ENCODE data around the gene WT1.

Gene WT1

GRCh38 chr11:32437495-32438345 is 2.4 kb upstream of the WT1 start:
- TF ChIP-seq TAF1 (IDR thresholded peaks at IDR 0.05; ENCODE audit: borderline replicate concordance, insufficient read depth, low read length) = no peak
- TF ChIP-seq REST (IDR thresholded peaks at IDR 0.05; ENCODE audit: insufficient read depth in 1 of 2, low read depth in 2 of 2, low read length in 2 of 2) = no peak
- no peak for TF ChIP-seq POLR2AphosphoS5 (IDR thresholded peaks at IDR 0.05; ENCODE audit: low read depth, low read length)

- TF ChIP-seq POLR2AphosphoS5 (IDR thresholded peaks at IDR 0.05; ENCODE audit: low read depth, low read length) = no peak
- TF ChIP-seq FOXP2 (optimal IDR thresholded peaks at IDR 0.05; ENCODE audit: borderline replicate concordance, extremely low read depth, extremely low read length, insufficient read depth) = no peak
- no peak for TF ChIP-seq REST (IDR thresholded peaks at IDR 0.05; ENCODE audit: insufficient read depth in 1 of 2, low read depth in 2 of 2, low read length in 2 of 2)
- no peak for TF ChIP-seq TAF1 (IDR thresholded peaks at IDR 0.05; ENCODE audit: borderline replicate concordance, insufficient read depth, low read length)
- no peak for TF ChIP-seq SIN3A (IDR thresholded peaks at IDR 0.05; ENCODE audit: borderline replicate concordance, insufficient read depth, low read length)
These were observed 1.6 kb upstream of the WT1 start for GRCh38 chr11:32436751-32437494.

DNA sequence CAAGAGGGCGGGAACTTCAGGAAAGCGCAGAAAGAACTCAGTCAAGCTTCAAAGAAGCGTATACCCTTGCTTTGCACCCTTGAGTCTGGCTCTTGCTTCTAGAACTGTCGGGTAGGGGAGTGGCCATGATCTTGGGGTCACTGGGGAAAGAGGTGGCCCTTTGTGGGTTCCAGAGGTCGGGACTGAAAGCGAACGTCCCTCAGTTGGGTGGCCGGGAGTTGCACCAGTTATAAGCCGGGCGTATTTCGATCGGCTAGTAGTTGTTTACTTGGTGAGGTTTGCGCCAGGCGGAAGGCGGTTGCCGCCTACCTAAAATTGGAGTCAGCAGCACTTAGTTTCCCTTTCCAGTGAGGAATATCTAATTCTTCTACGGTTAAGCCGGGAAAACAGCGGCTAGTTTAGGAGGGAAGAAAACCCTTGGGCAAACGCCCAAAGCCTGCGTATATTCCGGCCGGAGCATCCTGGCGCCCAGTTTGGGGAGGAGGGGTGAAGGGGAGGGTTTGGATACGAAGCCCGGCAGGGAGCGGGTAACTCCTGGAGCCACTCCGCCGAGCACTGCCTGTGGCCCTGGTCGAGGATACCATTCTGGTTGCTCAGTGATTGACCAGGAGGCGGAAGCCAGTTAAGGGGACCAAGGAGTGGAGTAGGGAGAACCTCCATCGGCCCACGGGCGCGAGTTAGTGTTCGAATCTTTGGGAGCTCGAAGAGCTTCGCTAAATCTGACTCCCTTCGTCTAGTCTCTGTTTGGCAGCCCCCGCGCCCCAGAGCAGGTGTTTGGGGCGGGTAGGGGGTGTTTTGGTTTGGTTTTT is 807 bp upstream of the WT1 start:
- TF ChIP-seq REST (IDR thresholded peaks at IDR 0.05; ENCODE audit: insufficient read depth in 1 of 2, low read depth in 2 of 2, low read length in 2 of 2) = no peak
- TF ChIP-seq TAF1 (IDR thresholded peaks at IDR 0.05; ENCODE audit: borderline replicate concordance, insufficient read depth, low read length) = no peak
- TF ChIP-seq SIN3A (IDR thresholded peaks at IDR 0.05; ENCODE audit: borderline replicate concordance, insufficient read depth, low read length) = no peak
- TF ChIP-seq FOXP2 (optimal IDR thresholded peaks at IDR 0.05; ENCODE audit: borderline replicate concordance, extremely low read depth, extremely low read length, insufficient read depth) = no peak
- TF ChIP-seq POLR2AphosphoS5 (IDR thresholded peaks at IDR 0.05; ENCODE audit: low read depth, low read length) = no peak

DNA sequence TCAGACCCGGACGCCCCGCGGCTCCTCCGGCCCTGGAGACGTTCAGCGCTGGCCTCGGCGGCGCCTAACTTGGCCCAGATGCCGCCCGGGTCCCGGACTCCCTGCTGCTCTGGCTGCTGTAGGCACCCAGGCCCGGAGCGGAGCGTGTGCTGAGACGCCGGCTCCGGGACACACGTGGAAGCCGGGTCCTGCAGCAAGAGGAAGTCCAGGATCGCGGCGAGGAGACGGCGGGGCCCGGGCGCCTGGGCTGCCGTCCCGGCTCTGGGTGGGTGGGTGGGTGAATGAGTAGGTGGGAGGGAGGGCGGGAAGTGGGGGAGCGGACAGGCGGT is 223 bp downstream of the WT1 start:
- TF ChIP-seq SIN3A (IDR thresholded peaks at IDR 0.05; ENCODE audit: borderline replicate concordance, insufficient read depth, low read length) = no peak
- no peak; the same call in 1 of the 2 replicates for TF ChIP-seq POLR2AphosphoS5 (IDR thresholded peaks at IDR 0.05; ENCODE audit: low read depth, low read length)
- TF ChIP-seq TAF1 (IDR thresholded peaks at IDR 0.05; ENCODE audit: borderline replicate concordance, insufficient read depth, low read length) = no peak
- no peak for TF ChIP-seq FOXP2 (optimal IDR thresholded peaks at IDR 0.05; ENCODE audit: borderline replicate concordance, extremely low read depth, extremely low read length, insufficient read depth)
- TF ChIP-seq REST (IDR thresholded peaks at IDR 0.05; ENCODE audit: insufficient read depth in 1 of 2, low read depth in 2 of 2, low read length in 2 of 2) = no peak
